Mucosa of descending colon (tissue), 3 donors: ENCODE measurements around the gene CPT1A. TPM values are rescaled to one million over a fixed set of nuclear protein-coding genes. Genes with fewer than 3 reads are reported as not detected.

Source experiments
- ATAC-seq: fragments of 200-7000 bp; cut with Tn5 transposase; one replicate; pipeline ENCODE4 v1.9.1; 2020; ENCODE audit warnings: mild to moderate bottlenecking, moderate library complexity
- DNase-seq, 3 donors: peaks; one replicate each; pipeline ENCODE4 v3.0.0-alpha.2; 2020
- H3K36me3 ChIP-seq: fragments of 200-600 bp; one replicate; pipeline ENCODE4 v1.8.0; 2021; ENCODE audit warnings: low read depth, mild to moderate bottlenecking
- H3K4me1 ChIP-seq: fragments of 200-600 bp; one replicate; pipeline ENCODE4 v1.8.0; 2021; ENCODE audit warnings: low read depth, mild to moderate bottlenecking
- H3K4me3 ChIP-seq: fragments of 200-600 bp; one replicate; pipeline ENCODE4 v1.8.0; 2021; ENCODE audit warnings: mild to moderate bottlenecking
- H3K9me3 ChIP-seq: fragments of 200-600 bp; one replicate; pipeline ENCODE4 v1.8.0; 2021; ENCODE audit warnings: mild to moderate bottlenecking
- intact Hi-C, 2 donors: fragments of 100-400 bp; cut with DNase I in 1 of 2; cut with micrococcal nuclease in 1 of 2; formaldehyde crosslinking; loops; one replicate each; pipeline versions ENCODE4 v1.11.0 to v1.11.1; 2022; cut with DNase I, micrococcal nuclease
- total RNA-seq, 3 donors: library from RNA; stranded (reverse); fragmentation: NEBNext Ultra II Directional in 2 of 3; extraction: Animal tissue kit (Norgen Biotek cat#: 25700) in 2 of 3; gene quantifications; one replicate each; pipeline versions ENCODE4 v1.2.1 to v1.2.4, GENCODE V29; 2021 to 2023
- TF ChIP-seq, protein P1 (sequence below): fragments of 200-600 bp; IDR thresholded peaks from one replicate; pipeline ENCODE4 v1.8.0; 2022; ENCODE audit warnings: antibody characterized with exemption, mild to moderate bottlenecking
- donor health status: DM: no; HTN: no; CAD: no; lungs with moderate emphysema.
- donor health status: DM: no; HTN: no; CAD: no.
- donor health status: DM: no; HTN: yes; CAD: no.

CPT1A gene
- total RNA-seq, 3 donors from 2014 or later, result 130 to 191 (median 144) TPM

GRCh38 chr11:68749229-68750123, 92.2 kb downstream of the CPT1A start:
- no peak for ATAC-seq
- intact Hi-C loops, result no loop called here

DNA sequence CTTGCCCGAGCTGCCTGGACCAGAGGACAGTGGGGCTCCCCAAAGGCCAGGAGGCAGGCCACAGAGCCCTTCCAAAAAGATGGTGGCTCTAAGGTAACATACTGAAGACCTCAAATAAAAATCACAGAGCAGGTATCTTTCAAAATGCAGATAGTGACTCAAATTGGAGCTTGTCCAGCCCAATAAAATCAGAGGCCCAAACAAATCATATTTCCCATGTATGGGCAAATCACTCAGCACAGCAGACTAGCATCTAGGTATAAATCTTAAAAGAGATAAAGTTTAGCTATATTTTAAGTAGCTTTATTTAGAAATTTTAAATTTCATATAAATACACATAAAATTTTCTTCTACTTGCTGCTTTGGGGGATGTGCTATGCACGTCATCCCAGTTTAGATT, 93.7 kb downstream of the CPT1A start:
- ATAC-seq, result no peak
- intact Hi-C loops, result no loop called here
- TF ChIP-seq, protein P1, sequence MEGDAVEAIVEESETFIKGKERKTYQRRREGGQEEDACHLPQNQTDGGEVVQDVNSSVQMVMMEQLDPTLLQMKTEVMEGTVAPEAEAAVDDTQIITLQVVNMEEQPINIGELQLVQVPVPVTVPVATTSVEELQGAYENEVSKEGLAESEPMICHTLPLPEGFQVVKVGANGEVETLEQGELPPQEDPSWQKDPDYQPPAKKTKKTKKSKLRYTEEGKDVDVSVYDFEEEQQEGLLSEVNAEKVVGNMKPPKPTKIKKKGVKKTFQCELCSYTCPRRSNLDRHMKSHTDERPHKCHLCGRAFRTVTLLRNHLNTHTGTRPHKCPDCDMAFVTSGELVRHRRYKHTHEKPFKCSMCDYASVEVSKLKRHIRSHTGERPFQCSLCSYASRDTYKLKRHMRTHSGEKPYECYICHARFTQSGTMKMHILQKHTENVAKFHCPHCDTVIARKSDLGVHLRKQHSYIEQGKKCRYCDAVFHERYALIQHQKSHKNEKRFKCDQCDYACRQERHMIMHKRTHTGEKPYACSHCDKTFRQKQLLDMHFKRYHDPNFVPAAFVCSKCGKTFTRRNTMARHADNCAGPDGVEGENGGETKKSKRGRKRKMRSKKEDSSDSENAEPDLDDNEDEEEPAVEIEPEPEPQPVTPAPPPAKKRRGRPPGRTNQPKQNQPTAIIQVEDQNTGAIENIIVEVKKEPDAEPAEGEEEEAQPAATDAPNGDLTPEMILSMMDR, result no peak
- H3K4me3 ChIP-seq, result no peak overlapping the region
- H3K9me3 ChIP-seq, result no peaks in the 10 kb centered on the region
- H3K4me1 ChIP-seq, result peaks cover 3% of the 10 kb centered on the region
- H3K36me3 ChIP-seq, result no peaks in the 10 kb centered on the region
- no peak for DNase-seq

More at GRCh38 chr11:68749229-68750123, 92.2 kb downstream of the CPT1A start:
- H3K4me1 ChIP-seq, result peaks cover 3% of the 10 kb centered on the region
- no peaks in the 10 kb centered on the region for H3K36me3 ChIP-seq
- H3K9me3 ChIP-seq, result no peaks in the 10 kb centered on the region
- DNase-seq, result no peak
- no peak overlapping the region for H3K4me3 ChIP-seq
- TF ChIP-seq, protein P1, result no peak

DNA sequence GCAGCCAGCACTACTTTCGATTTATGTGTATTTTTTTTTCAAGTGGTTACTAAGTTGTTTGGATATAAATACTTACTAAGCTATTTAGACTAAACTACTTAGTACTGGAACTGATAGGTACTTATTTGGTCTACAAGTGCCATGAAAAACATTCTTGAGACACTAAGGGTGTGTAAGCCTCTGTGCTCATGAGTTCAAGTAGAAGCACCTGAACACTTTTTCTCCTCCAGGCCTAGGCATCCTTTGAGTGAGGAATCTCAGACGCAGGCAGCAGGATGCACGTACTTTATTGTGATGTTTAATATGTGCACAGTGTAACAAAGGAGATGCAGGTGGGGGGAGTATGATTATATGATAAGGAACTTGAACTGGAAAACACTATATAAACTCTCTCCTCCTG, 98.2 kb downstream of the CPT1A start:
- DNase-seq, result no peak
- no peaks in the 10 kb centered on the region for H3K9me3 ChIP-seq
- TF ChIP-seq, protein P1, result no peak
- no peaks in the 10 kb centered on the region for H3K4me1 ChIP-seq
- no peaks in the 10 kb centered on the region for H3K36me3 ChIP-seq
- H3K4me3 ChIP-seq, result no peak overlapping the region
- no peak for ATAC-seq
- intact Hi-C loops, result no loop called here

DNA sequence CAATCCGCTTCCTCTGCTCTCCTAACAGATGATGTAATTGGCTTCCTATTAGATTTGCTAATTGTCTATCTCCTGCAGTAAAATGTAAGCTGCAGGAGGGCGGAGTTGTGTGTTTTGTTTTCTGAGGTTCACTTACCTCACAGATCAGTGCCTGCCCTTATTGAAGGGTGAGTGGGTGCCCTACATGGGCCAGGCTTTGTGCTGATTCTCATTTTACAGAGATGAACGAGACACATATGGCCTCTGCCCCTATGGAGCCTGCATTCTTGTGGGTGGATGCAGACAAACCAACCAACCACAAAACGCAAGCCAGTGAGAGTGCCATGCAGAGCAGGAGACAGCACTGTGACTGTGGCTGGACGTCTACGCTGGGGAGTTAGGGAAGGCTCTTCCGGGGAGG, 100.3 kb downstream of the CPT1A start:
- TF ChIP-seq, protein P1, result no peak

DNA sequence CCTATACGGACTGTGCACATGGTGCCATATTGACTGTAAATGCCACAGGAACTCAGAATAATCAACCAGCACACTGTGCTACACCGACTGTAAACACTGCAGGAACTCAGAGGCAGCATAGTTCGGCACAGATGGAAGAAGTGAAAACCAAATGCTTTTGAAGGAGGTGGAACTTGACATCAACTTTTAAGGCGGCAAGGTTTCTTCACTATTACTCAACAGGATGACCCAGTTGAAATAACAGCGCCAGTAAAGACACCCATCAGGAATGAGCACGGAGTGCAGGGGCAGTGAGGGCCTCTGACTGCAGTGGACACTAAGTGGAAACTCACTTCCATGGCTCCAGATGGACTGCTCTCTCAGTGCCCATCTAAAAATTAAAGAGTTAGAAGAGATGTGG, 106.1 kb downstream of the CPT1A start:
- H3K4me3 ChIP-seq, result no peak overlapping the region
- intact Hi-C loops, result no loop called here
- H3K36me3 ChIP-seq, result no peaks in the 10 kb centered on the region
- DNase-seq (no peak), ATAC-seq (no peak)
- TF ChIP-seq, protein P1, result no peak
- no peaks in the 10 kb centered on the region for H3K9me3 ChIP-seq
- H3K4me1 ChIP-seq, result no peaks in the 10 kb centered on the region

More for the DNA sequence above, 100.3 kb downstream of the CPT1A start:
- ATAC-seq, result no peak
- no peaks in the 10 kb centered on the region for H3K36me3 ChIP-seq
- H3K4me1 ChIP-seq, result no peaks in the 10 kb centered on the region
- no peaks in the 10 kb centered on the region for H3K9me3 ChIP-seq
- intact Hi-C loops, result no loop called here
- DNase-seq, result no peak
- no peak overlapping the region for H3K4me3 ChIP-seq
